ENCODE results near the gene GET4.

GET4 gene

GRCh38 chr7:885893-886625 lies 9.7 kb downstream of the GET4 start:
- no peak for TF ChIP-seq FOXM1 (IDR thresholded peaks at IDR 0.05; ENCODE audit: borderline replicate concordance)
- TF ChIP-seq SUZ12 (IDR thresholded peaks at IDR 0.05): no peak
- TF ChIP-seq NFRKB (IDR thresholded peaks at IDR 0.05): no peak
- TF ChIP-seq ARNT (IDR thresholded peaks at IDR 0.05): no peak
- TF ChIP-seq BHLHE40 (IDR thresholded peaks at IDR 0.05; ENCODE audit: borderline replicate concordance): no peak
- no peak for TF ChIP-seq PKNOX1 (IDR thresholded peaks at IDR 0.05)
- no peak for TF ChIP-seq SP1 (IDR thresholded peaks at IDR 0.05)
- TF ChIP-seq ELF4 (IDR thresholded peaks at IDR 0.05): no peak
- no peak for TF ChIP-seq L3MBTL2 (conservative IDR thresholded peaks at IDR 0.05)
- TF ChIP-seq FOXA1 (IDR thresholded peaks at IDR 0.05): no peak
- POLR2A ChIA-PET: interaction anchor here (0.9 kb wide), 1 partner anchor 9 kb away, joined by 3 read pairs; the partner anchor contains the start of gene GET4
- DNase-seq (ENCODE audit: extremely low spot score): no peak
- CTCF ChIA-PET: no interaction called here

- no peak for DNase-seq (ENCODE audit: extremely low spot score)
- ChIA-PET POLR2A (no interaction called here), CTCF (no interaction called here)
- TF ChIP-seq SP1 (IDR thresholded peaks at IDR 0.05) (no peak), FOXM1 (IDR thresholded peaks at IDR 0.05; ENCODE audit: borderline replicate concordance) (no peak), CTBP1 (IDR thresholded peaks at IDR 0.05; ENCODE audit: borderline replicate concordance) (no peak), HDGF (IDR thresholded peaks at IDR 0.05; ENCODE audit: borderline replicate concordance) (no peak), LEF1 (IDR thresholded peaks at IDR 0.05; ENCODE audit: borderline replicate concordance) (no peak), NFRKB (IDR thresholded peaks at IDR 0.05) (no peak), L3MBTL2 (conservative IDR thresholded peaks at IDR 0.05) (no peak), ZNF384 (IDR thresholded peaks at IDR 0.05) (no peak), SUZ12 (IDR thresholded peaks at IDR 0.05) (no peak), ELF4 (IDR thresholded peaks at IDR 0.05) (no peak), ARNT (IDR thresholded peaks at IDR 0.05) (no peak), FOXK2 (IDR thresholded peaks at IDR 0.05) (no peak), BHLHE40 (IDR thresholded peaks at IDR 0.05; ENCODE audit: borderline replicate concordance) (no peak), TARDBP (IDR thresholded peaks at IDR 0.05) (no peak), PKNOX1 (IDR thresholded peaks at IDR 0.05) (no peak), FOXA1 (IDR thresholded peaks at IDR 0.05) (no peak)
Observed at GRCh38 chr7:886626-887487, 10.5 kb downstream of the GET4 start.

- POLR2A ChIA-PET: no interaction called here
- TF ChIP-seq SP1 (IDR thresholded peaks at IDR 0.05) (no peak), CTBP1 (IDR thresholded peaks at IDR 0.05; ENCODE audit: borderline replicate concordance) (no peak), FOXK2 (IDR thresholded peaks at IDR 0.05) (no peak), ZNF384 (IDR thresholded peaks at IDR 0.05) (no peak), ELF4 (IDR thresholded peaks at IDR 0.05) (no peak), L3MBTL2 (conservative IDR thresholded peaks at IDR 0.05) (no peak), TARDBP (IDR thresholded peaks at IDR 0.05) (no peak), LEF1 (IDR thresholded peaks at IDR 0.05; ENCODE audit: borderline replicate concordance) (no peak), FOXA1 (IDR thresholded peaks at IDR 0.05) (no peak), FOXM1 (IDR thresholded peaks at IDR 0.05; ENCODE audit: borderline replicate concordance) (no peak), ARNT (IDR thresholded peaks at IDR 0.05) (no peak), PKNOX1 (IDR thresholded peaks at IDR 0.05) (no peak), HDGF (IDR thresholded peaks at IDR 0.05; ENCODE audit: borderline replicate concordance) (no peak), BHLHE40 (IDR thresholded peaks at IDR 0.05; ENCODE audit: borderline replicate concordance) (no peak), NFRKB (IDR thresholded peaks at IDR 0.05) (no peak), SUZ12 (IDR thresholded peaks at IDR 0.05) (no peak)
- CTCF ChIA-PET: no interaction called here
- DNase-seq (ENCODE audit: extremely low spot score): no peak
Observed at GRCh38 chr7:887488-887820, 11.1 kb downstream of the GET4 start.

- ChIA-PET CTCF (no interaction called here), POLR2A (no interaction called here)
- TF ChIP-seq ELF4 (IDR thresholded peaks at IDR 0.05) (no peak), NFRKB (IDR thresholded peaks at IDR 0.05) (no peak), LEF1 (IDR thresholded peaks at IDR 0.05; ENCODE audit: borderline replicate concordance) (no peak), CTBP1 (IDR thresholded peaks at IDR 0.05; ENCODE audit: borderline replicate concordance) (no peak), FOXK2 (IDR thresholded peaks at IDR 0.05) (no peak), SP1 (IDR thresholded peaks at IDR 0.05) (no peak), SUZ12 (IDR thresholded peaks at IDR 0.05) (no peak), FOXA1 (IDR thresholded peaks at IDR 0.05) (no peak), ZNF384 (IDR thresholded peaks at IDR 0.05) (no peak), BHLHE40 (IDR thresholded peaks at IDR 0.05; ENCODE audit: borderline replicate concordance) (no peak), FOXM1 (IDR thresholded peaks at IDR 0.05; ENCODE audit: borderline replicate concordance) (no peak), PKNOX1 (IDR thresholded peaks at IDR 0.05) (no peak), L3MBTL2 (conservative IDR thresholded peaks at IDR 0.05) (no peak), TARDBP (IDR thresholded peaks at IDR 0.05) (no peak), HDGF (IDR thresholded peaks at IDR 0.05; ENCODE audit: borderline replicate concordance) (no peak), ARNT (IDR thresholded peaks at IDR 0.05) (no peak)
- no peak for DNase-seq (ENCODE audit: extremely low spot score)
Observed at GRCh38 chr7:888081-889024, 12.0 kb downstream of the GET4 start.

All from HEK293T (cell line).